ENCODE measurements around the gene MAGEL2.
"Not testable (repeated sequence)": the region's sequence is repeated elsewhere in the genome, so short reads cannot be mapped to it uniquely, and the experiment has no call there.

The MAGEL2 gene

DNA sequence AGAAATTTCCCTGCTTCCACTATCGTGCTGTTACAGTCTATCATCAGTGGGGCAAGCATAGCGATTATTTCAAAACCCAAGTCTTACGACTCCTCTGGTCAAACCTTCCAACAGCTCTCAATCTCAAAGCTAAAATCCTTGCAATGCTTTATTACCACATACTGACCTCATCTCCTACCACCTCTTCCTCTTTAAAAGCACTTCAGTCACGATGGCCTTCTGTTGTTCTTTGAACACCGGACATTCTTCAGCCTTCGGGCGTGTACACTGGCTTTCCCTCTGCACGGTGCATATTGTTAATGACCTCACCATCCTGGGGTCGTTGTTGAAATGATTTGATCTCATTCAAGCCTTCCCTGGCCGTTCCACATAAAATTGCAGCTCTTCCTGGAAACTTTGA lies 31.1 kb downstream of the MAGEL2 start:
- H3K4me3 ChIP-seq (ENCODE audit: low read depth, low read length): no peak overlapping the region

DNA sequence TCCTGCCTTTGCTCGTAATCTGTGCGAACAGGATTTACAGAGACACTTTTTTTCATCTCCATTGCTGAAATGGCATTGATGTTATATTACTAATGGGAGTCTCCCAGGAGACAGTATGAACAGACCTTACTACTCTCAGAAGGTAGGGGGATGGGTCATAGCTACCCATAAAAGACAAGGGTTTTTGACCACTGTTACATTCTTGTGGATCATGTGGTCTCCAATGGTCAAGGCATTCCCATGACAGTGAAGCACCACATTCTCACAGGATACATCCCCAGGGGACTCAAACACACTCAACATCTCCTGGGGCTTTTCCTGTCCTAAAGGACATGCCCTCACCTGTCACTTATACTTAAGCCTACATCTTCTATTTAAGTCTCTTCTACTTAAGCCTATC lies 41.4 kb downstream of the MAGEL2 start:
- H3K4me3 ChIP-seq (ENCODE audit: low read depth, low read length): no peak overlapping the region

DNA sequence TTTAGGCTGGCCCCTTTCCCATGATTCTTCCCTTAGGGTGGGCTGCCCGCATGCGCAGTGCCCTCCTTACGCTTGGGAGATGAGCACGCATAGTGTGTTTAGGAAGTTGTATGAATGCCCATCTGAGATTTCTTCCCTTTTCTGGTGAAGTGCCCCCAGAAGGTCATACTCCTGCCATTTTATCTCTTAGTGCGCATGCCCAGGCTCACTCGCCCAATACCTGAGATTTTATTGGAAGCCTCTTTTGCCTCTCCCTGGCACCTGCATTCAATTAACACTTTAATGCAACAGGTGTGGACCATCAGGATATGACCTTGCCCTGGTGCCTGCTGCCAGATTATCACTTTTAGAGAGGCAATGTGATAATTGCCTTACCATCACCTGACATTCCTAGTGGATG lies 45.5 kb downstream of the MAGEL2 start:
- no peak overlapping the region for H3K4me3 ChIP-seq (ENCODE audit: low read depth, low read length)

DNA sequence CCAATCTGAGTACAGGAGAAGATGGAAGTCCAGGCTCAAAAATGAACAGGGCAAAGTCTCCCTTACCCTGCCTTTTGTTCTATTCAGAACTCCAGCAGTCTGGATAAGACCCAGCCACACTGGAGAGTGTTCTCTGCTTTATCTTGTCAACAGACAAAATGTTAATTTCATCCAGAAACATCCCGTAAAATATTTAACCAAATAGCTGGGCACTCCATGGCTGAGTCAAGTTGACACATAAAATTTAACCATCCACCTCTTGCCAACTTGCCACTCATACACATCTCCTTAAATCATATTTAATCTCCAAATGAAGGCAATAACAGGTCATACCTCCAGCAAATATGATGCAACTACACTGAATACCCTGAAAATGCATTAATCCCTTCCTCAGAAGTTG lies 48.6 kb downstream of the MAGEL2 start:
- no peak overlapping the region for H3K4me3 ChIP-seq (ENCODE audit: low read depth, low read length)

DNA sequence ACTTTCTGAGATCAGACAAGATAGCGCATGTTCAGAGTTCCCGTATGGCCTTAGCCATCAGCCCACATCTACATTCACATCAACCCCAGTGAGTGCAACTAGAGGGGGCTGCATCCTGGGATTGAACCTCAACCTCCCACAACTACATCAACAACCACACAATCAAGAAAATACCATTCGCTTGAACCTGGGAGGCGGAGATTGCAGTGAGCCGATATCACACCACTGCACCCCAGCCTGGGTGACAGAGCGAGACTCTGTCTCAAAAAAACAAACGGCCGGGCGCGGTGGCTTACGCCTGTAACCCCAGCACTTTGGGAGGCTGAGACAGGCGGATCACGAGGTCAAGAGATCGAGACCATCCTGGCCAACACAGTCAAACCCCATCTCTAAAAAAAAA lies 50.4 kb downstream of the MAGEL2 start:
- H3K4me3 ChIP-seq (ENCODE audit: low read depth, low read length): not testable (repeated sequence)

DNA sequence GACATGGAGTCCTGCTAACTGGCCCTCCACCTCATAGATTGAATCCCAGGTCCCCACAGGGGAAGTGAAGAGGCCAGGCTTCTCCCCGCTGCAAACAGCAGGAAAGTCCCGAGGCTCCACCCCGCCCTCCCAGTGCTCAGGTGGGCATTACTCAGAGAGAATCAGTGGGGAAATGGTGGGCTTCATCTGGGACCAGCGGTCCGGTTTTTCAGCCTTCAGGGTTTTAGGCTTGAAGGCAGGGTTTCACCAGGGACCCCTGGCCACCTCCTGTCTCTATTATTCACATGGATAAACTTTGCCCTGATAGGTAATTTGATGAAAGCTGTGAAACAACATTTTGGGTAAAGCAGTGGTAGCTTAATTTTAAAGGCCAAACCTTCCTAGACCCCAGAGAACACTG lies 50.9 kb downstream of the MAGEL2 start:
- H3K4me3 ChIP-seq (ENCODE audit: low read depth, low read length): no peak overlapping the region

DNA sequence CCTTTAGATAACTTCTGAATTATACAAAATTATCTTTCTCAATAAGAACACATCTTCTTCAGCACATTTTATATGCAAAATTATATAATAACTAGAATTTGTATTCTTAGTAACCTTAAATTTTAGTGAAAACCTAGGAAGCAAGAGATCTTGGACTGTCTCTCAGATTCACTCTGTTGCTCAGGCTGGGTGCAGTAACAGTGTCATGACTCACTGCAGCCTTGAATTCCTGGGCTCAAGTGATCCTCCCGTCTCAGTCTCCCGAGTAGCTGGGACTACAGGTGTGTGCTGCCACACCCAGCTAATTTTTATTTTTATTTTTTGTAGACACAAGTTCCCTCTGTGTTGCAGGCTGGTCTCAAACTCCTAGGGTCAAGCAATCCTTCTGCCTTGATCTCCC lies 52.3 kb downstream of the MAGEL2 start:
- no peak overlapping the region for H3K4me3 ChIP-seq (ENCODE audit: low read depth, low read length)

DNA sequence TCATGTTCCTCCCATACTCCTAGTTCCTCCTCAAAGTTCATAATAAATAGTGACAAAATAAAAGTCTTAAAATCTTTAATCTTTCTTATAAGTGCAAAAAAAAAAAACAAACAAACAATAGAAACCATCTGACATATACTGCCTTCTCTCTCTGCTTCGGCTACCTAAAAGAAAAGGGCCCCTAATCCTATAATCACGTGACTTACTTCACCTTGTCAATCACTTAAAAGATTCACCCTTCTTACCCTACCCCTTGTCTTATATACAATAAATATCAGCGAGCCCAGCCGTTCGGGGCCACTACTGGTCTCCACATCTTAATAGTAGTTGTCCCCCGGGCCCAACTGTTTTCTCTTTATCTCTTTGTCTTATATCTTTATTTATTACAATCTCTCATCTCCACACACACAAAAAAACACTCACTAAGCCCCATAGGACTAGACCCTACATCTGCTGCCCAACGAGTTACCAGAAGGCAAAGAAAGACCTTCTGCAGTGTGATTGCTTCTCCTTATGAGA lies 53.4 kb downstream of the MAGEL2 start:
- H3K4me3 ChIP-seq (ENCODE audit: low read depth, low read length): no peak overlapping the region

Measured in iPS-11a (cell line).